ENCODE measurements around the gene RNF13.
A peak's percentile ranks its signal among the peaks of the same experiment; 100 is the strongest.

The RNF13 gene, protein sequence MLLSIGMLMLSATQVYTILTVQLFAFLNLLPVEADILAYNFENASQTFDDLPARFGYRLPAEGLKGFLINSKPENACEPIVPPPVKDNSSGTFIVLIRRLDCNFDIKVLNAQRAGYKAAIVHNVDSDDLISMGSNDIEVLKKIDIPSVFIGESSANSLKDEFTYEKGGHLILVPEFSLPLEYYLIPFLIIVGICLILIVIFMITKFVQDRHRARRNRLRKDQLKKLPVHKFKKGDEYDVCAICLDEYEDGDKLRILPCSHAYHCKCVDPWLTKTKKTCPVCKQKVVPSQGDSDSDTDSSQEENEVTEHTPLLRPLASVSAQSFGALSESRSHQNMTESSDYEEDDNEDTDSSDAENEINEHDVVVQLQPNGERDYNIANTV

DNA sequence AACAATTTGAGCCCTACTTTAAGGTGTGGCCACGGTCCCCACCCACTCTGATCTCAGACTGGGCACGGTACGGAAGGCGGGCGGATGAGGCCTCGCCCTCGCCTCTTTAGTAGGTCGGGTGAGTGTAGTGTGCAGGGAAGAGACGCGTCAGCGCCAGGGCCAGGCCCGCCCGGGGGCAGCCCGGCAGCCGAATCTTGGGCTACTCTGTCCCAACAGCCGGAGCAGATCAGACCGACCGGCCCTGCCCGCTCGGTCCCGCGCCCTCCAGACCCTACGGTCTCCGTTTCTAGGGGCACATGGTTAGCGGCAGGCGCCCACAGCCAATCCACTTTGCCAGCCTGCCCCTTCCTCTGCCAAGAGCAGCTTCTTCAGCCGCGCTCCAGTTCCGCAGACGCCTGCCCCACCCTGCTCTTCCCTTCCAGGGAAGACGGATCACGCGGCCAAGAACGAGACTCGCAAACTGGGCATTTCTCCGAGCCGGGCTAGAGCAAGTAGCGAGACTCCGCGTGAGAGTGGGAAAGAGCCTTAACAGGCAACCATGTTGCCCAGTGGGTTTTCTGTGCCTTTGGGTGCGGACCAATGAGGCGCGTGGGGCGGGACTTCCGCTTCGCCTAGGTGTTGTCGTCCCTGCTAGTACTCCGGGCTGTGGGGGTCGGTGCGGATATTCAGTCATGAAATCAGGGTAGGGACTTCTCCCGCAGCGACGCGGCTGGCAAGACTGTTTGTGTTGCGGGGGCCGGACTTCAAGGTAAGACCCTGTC, at the start of gene RNF13:
Gene RNF13 (plus strand): TSS at position 610 of the 761 bp plus-strand sequence. CDS start 32,812 bp downstream, outside the sequence.
- DNase-seq (ENCODE audit: low read depth, low spot score) = peak; percentile 85

DNA sequence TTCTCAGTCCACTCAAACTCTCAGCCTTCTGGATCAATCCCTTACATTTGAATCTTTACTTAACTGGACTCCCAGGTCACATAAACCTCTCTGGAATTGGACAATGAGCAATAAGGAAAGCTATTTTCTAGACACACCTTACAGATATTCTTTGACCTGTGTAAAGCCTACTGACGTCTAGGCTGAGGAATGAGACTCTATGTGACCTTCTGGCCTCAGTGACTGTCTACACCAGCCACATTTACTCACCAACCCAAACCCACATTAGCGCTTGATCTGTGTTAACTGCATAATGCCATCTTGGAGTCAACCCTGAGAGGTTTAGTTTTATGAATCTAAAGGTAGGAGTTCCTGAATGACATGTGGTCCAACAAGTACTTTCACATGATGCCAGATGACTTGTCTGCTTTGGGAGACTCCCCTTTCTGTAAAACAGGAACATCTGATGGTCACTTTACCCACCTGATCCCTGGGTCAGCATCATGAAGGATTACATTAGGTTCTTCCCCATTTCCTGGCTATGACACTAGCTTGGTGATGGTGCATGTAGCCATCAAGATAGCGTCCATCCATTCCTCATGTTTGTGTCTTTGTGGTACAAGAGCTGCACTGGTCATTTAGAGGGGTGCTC, 49.3 kb upstream of the RNF13 start:
- DNase-seq (ENCODE audit: low read depth, low spot score) = no peak

DNA sequence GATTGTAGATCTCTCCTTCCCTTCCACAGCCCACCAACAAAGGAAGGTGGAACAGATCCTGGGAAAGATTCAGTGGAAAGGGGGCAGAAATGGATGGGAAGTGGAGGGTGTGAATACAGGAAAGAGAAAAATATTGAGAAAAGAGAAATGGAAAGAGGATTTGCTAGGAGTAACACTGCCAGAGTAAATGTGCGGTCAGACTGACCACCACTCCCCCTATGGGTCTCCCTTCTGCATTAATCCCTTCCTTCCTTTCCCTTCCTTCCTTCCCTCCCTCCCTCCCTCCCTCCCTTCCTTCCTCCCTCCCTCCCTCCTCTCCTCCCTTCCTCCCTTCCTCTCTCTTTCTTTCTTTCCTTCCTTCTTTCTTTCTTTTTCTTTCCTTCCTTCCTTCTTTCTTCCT, 48.7 kb upstream of the RNF13 start:
- DNase-seq (ENCODE audit: low read depth, low spot score) = no peak

DNA sequence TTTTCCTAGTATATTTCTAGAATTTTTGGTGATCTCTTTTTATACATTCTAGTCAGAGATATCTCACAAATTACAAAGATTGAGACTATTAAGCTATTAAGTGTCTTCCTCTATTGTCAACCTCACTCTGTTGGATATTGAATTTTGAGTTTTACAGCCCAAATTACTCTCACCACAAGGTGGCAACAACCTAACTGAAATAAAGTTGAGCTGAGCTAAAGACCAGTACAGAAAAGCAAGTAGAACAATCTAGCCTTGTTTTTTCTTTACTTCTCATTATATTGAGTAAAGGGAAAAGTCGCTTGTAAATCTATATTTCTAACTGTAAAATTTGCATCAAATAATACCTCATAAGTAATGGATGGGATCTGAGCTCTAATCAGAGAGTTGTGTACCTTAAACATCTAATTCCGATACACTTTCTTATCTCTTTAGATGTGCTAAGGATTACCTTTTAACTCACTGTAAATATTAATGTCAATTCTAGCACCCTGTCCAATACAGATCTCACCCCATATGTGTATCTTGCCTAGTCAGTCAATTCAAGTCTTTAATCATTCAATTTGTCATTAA, 47.2 kb upstream of the RNF13 start:
- no peak for DNase-seq (ENCODE audit: low read depth, low spot score)

DNA sequence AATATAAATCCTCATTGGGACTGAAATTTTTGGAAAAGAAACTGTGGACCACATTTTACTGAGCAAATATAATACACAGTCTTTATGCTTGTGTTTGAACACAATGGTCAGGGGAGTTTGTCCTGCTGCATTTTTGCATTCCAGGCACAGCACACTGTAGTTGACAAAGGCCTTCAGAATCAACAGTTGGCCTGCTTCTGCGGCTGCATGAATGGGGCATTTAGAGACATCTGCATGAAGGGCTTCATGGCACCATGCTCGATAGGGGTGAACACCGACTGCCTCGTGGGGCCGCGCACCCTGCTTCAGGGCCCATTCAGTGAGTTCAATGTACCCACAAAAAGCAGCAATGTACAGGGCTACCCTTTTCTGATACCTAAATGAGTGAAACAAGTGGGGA, 45.3 kb upstream of the RNF13 start:
- DNase-seq (ENCODE audit: low read depth, low spot score) = no peak

DNA sequence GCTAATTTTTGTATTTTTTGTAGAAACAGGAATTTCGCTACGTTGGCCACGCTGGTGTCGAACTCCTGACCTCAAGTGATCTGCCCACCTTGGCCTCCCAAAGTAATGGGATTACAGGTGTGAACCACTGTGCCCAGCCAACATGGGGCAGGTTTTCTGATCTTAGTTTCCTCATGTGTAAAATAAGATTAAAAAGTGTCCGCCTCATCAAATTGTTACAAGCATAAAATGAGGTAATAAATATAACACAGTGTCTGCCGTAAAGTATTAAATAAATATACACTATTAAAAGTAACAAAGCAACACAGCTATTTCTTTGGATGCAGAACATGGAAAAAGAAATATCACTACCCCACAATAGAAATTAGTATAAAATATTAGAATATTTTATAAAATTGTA, 44.3 kb upstream of the RNF13 start:
- DNase-seq (ENCODE audit: low read depth, low spot score) = no peak

DNA sequence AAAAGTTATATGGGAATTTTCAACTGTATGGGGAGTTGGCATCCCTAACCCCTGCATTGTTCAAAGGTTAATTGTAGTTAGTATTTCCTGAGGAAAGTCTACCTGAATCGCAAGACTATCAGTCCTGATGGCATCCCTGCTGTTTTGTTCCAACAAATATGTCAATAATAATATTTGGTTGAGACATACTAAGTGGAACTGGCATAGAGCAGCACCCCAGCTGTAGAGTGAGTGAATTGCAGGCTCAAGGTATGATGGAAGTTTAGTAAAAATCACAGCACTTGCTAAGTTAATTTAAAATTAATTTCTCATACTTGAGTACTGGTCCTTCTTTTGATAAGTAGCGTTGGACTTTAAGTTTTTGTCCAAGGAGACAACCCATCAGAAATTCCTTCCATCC, 42.8 kb upstream of the RNF13 start:
- no peak for DNase-seq (ENCODE audit: low read depth, low spot score)

DNA sequence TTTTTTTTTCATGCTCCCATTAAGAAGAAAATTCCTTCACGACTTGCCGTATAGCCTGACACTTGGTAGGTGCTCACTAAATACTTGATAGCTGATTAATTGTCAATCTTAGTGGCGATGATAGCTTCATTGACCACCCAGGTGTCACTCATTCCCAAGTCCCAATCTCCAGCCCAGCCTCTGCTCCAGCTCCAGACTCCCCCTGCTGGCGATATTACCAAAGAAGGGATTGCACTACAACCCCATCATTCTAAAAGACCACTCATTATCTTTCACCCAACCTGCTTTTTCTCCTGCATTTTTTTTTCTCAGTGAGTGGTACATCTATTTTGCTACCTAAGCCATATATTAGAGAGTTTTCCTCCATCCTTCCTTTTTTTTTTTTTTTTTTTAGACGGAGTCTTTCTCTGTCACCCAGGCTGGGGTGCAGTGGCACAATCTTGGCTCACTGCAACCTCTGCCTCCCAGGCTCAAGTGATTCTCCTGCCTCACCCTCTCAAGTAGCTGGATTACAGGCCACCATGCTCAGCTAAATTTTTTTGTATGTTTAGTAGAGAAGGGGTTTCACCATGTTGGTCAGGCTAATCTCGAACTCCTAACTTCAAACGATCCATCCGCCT, 41.3 kb upstream of the RNF13 start:
- DNase-seq (ENCODE audit: low read depth, low spot score) = no peak

DNA sequence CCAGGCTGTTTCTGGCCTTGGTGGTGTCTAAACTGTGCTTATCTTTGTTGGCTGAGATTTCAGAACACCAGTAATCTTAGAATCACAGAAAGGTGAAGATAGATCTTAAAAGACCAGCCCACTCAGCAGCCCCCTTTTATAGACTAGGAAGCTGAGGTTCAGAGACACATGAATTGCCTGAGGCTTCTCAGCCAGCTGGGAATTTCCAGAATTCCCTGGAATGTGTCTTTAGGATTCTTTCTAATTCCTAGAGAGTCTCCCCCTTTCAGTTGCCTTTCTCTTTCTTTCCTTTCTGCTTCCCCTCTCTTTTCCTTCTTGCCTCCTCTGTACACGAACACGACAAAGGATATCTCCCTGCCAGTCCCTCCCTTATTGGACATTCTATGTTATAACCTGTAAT, 40.2 kb upstream of the RNF13 start:
- no peak for DNase-seq (ENCODE audit: low read depth, low spot score)

DNA sequence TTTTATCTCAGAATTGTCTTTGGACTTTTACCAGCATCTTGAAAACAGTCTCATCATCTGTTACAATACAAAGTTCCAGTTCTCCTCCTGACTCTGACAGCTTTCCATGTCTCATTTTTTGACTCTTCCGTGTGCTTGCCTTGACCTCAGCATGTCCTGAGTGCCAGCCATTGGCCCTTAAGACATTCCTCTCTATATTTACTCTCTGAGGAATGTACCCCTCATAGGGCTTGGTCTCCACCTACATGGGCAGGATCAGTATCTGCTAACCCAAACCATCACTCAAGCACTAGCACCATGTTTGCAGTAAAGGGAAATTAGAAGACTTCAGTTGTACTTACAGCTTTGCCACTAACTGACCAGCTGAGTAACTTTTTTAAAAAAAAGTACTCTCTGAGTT, 36.8 kb upstream of the RNF13 start:
- DNase-seq (ENCODE audit: low read depth, low spot score) = no peak

DNA sequence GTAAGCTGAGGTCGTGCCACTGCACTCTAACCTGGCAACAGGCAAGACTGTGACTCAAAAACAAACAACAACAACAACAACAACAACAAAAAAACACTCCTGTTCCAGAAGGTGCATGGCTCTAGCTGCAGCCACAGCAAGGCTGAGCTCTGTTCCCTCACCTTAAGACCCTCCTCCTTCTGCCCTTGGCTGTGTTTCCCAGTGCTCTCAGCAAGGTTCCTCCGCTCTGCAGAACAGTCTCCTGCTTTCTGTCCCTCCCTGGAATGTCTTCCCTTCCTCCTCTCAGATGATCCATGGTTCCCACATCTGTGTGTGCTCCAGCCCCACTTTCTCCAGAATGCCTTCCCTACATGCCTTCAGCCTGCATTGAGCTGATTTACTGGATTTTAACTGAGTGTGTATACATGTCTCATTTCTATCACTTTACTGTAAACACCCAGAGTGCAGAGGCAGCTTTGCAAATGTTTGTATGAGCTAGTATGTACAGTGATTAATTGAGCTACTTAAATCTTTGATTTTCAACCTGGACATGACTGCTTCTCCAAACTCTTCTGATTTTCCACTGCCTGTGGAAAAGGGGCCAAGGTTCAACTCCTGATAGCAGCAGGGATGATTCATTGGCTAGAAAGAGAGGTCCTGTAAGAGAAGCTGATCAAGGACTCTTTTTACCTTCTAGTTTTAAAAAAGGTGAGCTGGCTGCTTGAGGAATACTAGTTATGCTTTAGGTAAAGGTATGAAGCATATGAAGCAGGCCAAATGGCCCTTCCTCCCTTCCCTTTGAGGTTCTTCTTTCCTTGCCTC, 35.4 kb upstream of the RNF13 start:
- no peak for DNase-seq (ENCODE audit: low read depth, low spot score)

DNA sequence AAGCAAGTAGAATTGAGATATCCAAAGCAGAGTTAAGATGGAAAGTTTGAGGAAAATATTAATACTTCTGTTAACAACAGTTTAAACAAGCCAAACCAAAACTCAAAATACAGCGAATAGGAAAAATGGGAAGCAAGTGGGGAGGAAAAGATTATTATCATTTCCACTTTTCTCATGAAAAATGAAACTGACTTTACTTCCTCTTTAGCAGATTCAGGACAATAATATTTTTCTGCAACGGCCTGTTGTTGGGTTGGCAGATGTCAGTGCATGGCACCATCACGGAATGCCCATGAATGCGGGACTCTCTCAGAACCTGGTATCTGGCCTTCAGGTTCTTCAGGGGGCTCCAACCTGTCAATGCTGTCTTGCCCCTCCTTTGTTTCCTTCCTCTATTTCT, 31.8 kb upstream of the RNF13 start:
- DNase-seq (ENCODE audit: low read depth, low spot score) = no peak

DNA sequence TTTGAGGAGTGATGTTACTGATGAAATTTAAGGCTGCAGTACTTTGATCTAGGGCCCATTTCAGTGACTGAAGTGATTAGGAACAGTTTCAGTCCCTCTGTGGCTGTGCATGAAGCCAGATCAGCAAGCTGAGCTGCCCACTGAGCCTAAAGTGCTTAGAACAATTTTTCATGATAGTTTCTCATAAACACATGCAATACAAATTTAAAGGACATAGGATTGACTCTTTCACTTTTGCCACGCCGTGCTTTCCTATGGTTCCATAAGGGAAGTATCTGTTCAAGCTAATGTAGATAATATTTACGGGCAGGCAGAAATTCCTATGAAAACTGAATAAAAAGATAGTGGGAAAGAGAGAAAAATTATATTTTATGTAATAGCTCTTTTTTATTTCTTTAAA, 31.3 kb upstream of the RNF13 start:
- no peak for DNase-seq (ENCODE audit: low read depth, low spot score)

DNA sequence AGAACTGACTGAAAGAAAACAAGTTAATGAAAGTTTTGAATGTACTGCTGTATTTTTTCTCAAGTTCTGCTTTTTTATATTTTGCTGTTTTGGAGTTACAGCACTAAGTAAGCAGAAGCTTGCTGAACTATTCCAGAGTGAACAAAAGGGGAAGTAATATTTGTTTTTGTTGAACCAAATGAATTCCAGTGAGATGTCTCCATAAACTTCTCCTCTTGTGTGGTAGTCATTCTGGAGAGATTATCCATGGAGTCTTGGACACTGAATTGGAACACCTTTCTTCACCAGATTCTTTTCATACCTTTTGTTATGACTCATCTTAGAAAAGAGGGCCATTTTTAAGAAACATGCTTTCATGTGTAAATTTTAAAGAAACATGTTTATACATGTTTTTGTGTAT, 29.4 kb upstream of the RNF13 start:
- DNase-seq (ENCODE audit: low read depth, low spot score) = no peak

DNA sequence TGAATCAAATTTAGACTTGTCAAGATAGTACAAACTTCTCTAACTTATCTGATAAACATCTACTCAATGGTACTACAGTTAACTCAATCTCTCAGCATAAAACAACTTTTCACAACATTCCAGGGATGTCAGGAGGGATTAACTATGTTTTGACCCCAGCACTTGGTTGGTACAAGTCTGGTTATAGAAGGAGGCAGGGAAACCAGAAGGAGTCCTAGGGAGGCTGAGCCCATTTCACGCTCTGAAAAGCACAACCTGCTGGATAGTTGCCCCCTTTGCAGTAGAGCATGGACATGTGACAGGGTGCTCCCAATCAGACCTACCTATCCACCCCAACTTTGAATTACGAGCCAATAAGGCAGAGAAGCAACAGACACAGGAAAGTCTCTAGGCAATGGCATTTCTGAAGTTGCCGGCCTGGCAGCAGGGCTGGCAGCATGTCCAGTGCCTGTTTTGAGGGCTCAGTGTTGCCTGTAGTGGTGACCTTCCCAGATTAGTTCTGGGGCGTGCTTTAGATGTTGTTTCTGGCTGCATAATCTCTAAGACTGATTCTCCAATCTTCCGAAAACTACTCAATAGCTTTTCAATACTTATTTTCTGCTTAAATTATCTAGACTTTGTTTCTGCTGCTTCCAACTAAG, 28.8 kb upstream of the RNF13 start:
- DNase-seq (ENCODE audit: low read depth, low spot score) = no peak

DNA sequence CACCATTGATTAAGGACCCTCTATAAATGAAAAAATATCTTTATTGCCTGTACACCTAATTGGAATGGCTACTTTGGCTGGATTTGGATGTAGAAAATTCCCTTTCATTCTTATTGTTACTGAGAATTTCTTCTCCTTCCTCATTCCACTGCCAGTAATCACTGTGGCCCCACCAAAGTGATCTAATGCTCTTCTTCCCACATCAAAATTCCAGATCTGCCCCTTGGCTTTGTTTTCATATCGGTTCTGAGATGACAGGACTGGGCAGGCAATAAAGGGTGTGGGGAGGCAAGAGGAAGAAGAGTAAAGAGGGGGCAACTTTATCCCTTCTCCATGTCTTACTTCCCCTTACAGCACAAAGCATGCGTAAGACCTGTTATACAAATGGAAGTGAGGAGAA, 22.7 kb upstream of the RNF13 start:
- DNase-seq (ENCODE audit: low read depth, low spot score) = no peak

DNA sequence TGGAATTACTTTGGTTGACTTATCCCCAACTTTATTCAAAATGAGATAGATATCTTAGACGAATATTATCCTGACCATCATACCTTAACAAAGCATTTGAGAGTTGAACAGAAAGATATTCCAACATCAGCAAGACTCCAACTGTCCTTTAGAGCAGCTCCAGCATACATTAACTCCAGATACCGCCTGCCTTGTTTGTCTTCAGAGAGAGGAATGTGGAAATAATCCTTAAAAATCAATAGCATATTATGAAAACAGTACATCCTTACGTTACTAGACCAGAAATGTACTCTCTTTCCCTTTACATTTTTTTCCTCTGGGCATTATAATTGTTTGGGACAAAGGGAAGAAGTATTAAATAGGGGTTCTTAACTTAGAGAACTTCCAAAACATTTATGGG, 22.3 kb upstream of the RNF13 start:
- no peak for DNase-seq (ENCODE audit: low read depth, low spot score)

DNA sequence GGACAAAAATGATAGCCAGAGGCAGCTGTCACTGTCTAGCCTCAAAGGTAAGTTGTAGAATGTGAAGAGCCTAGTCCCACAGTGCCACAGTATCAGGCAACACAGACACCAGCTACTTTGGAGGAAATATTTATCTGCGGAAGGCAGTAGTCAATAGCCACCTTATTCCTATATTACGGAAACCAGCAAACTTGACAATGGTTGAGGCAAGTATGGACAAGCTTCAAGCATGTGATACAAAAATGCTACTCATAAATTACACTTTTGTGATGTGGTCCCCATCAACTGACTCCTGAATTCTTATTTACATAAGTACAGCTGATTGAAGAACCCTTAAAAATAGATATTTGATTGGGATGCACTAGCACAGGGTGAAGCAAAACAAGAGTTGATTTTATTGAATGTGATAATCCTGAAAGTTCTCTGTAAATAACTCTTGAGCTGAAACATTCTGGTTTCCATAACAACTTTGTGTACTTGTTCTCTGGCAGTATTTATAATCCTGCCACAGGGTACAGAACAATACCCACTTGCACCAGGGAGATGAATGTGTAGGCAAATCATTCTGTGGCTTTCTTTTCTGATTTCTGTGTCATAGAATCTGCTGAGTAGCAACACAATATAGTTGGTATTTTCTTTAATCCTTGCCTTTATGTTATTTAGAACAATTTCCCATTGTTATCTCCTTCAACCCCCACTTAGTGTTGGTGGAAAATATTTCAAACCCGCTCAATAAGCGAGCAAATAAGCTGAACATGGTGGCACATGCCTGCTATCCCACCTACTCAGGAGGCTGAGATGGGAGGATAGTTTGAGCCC, 20.4 kb upstream of the RNF13 start, which contains the start of gene ANKUB1:
Gene ANKUB1 (minus strand): TSS at position 103 of the 819 bp plus-strand sequence. CDS start 188 bp downstream, outside the sequence.
- no peak for DNase-seq (ENCODE audit: low read depth, low spot score)

DNA sequence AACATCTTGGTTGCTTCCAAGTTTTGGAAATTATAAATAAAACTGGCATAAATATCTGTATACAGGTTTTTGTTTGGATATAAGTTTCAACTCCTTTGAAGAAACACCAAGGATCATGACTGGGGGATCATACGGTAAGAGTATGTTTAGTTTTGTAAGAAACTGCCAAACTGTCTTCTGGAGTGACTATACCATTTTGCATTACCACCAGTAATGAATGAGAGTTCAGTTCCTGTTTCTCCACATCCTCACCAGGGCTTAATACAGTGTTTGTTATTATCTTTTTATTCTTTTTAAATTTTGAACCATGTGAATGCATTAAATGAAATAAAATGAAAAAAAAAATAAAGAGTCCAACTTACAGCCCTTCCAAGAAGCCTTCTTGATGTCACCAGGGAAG, 17.0 kb upstream of the RNF13 start:
- DNase-seq (ENCODE audit: low read depth, low spot score) = no peak

DNA sequence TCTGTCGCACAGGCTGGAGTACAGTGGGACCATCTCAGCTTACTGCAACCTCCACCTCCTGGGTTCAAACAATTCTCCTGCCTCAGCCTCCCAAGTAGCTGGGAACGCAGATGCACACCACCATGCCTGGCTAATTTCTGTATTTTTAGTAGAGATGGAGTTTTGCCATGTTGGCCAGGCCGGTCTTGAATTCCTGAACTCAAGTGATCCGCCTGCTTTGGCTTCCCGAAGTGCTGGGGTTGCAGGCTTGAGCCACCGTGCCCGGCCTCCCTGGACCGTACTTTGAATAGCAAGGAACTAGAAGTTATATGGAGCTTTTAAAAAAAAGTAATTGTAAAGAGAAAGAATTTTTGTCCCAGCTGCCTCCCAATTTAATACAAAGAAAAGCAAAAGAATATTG, 12.3 kb upstream of the RNF13 start:
- no peak for DNase-seq (ENCODE audit: low read depth, low spot score)
